Activated T-helper 2 cell treated with anti-CD3 and anti-CD28 coated beads, Interferon-gamma antibody, Interleukin-2, Interleukin-4, amounts not matched to agents 10 μg/mL and 5 μg/mL and 100 μg/mL, durations not matched to agents 14 hours and 24 hours and 36 hours (primary cell): ENCODE results near the gene CCM2. TPM values are rescaled to one million over a fixed set of nuclear protein-coding genes. Genes with fewer than 3 reads are reported as not detected.

ENCODE experiments used
- DNase-seq: peaks from one replicate; pipeline ENCODE4 v3.0.0; 2021; ENCODE audit warnings: low spot score
- H3K27ac Mint-ChIP-seq: one replicate; pipeline ENCODE4 v1.8.0; 2021; ENCODE audit warnings: mixed read lengths
- H3K27me3 Mint-ChIP-seq: one replicate; pipeline ENCODE4 v1.8.0; 2021; ENCODE audit warnings: low read depth, mixed read lengths
- H3K36me3 Mint-ChIP-seq: one replicate; pipeline ENCODE4 v1.8.0; 2021; ENCODE audit warnings: low read depth, mixed read lengths
- H3K4me1 Mint-ChIP-seq: one replicate; pipeline ENCODE4 v1.8.0; 2021; ENCODE audit warnings: low read depth, mixed read lengths
- H3K4me3 Mint-ChIP-seq: one replicate; pipeline ENCODE4 v1.8.0; 2021; ENCODE audit warnings: low read depth, mild to moderate bottlenecking, moderate library complexity, mixed read lengths
- H3K9me3 Mint-ChIP-seq: one replicate; pipeline ENCODE4 v1.8.0; 2021; ENCODE audit warnings: mixed read lengths
- intact Hi-C: fragments of 100-400 bp; cut with micrococcal nuclease; formaldehyde crosslinking; loops from one replicate; pipeline ENCODE4 v1.15.1; 2023
- total RNA-seq: library from RNA; stranded (reverse); gene quantifications from 2 replicates; pipeline ENCODE4 v1.2.3, GENCODE V29; 2022

Gene CCM2
- total RNA-seq, 1 donor from 2014 or later: 61.3 TPM

DNA sequence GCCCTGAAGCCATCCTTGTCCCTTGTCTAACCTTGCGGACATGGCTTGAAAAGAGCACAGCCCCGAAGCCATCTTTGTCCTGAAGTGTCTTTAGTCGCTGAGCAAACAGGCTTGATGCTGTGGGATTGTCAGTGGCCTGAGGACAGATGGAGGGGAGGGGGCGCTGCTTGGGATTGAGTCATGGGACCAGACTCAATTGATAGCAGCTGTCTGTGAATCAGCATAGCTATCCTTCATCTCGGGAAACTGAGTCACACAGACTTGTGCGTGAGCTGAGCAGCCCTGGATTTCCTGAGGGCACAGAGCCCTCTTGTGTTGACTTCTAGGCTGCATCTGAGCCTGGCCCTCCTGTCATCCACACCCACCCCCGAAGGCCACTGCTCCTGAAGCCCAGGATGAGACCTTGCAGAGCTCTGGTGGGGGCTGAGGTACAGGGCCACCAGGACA is 35.6 kb upstream of the CCM2 start:
- peaks cover 71% of the 10 kb centered on the region for H3K36me3 Mint-ChIP-seq
- H3K4me1 Mint-ChIP-seq: peaks cover 10% of the 10 kb centered on the region
- no peak overlapping the region for H3K27ac Mint-ChIP-seq
- no peaks in the 10 kb centered on the region for H3K27me3 Mint-ChIP-seq
- no peak overlapping the region for H3K4me3 Mint-ChIP-seq
- H3K9me3 Mint-ChIP-seq: no peaks in the 10 kb centered on the region
- intact Hi-C loops: no loop called here
- DNase-seq: no peak

DNA sequence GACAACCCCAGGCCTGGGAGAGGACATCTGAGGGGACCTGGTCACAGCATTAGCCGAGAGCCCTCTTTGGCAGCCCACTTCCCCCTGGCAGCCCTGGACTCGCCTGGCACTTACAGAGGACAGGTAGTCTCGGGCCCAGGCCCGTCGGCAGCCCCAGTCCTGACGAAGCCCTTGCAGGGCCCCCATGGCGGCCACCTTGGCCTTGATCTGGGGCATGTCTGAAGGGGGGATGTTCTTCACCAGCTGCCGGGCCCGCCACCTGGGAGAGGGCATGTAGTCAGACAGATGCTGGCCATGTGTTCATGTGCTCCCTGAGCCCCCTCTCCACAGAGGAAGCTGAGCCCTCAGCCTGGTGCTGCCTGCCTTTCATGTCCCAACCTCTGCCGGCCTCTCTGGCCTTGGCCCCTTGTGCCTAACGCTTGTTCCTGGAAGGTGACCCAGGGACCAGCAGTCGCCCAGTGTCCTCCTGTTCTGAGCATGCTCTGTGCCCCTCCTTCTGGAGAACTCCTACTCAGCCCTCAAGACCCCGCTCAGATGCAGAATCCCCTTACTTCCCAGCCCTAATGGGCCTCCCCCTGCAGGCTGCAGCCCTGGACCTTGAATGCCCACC is 35.1 kb upstream of the CCM2 start:
- H3K27ac Mint-ChIP-seq: peak overlapping the region; percentile 46
- intact Hi-C loops: no loop called here
- DNase-seq: no peak
- no peaks in the 10 kb centered on the region for H3K9me3 Mint-ChIP-seq
- H3K4me1 Mint-ChIP-seq: peaks cover 4% of the 10 kb centered on the region
- H3K36me3 Mint-ChIP-seq: peaks cover 70% of the 10 kb centered on the region
- H3K4me3 Mint-ChIP-seq: no peak overlapping the region
- no peaks in the 10 kb centered on the region for H3K27me3 Mint-ChIP-seq

DNA sequence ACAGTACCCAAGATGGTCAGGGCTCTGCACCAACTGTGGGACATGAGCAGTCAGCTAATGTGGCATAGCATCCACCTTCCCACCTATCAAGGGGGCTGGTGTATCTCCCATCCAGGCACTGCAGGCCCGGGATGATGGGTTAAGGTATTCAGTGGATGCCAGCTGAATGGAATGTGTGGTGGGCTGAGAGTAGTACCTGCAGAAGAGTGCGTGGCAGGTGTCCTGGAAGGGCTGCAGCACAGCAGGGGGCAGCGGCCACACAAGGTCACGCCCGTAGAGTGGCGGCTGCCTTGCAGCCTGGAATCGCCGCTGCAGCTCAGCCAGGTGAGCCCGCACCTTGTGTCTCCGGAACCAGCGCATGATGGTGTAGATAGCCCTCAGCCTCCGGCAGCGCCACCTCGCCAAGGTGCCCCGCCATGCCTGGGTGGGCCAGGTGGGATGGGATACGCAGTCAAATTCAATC is 34.5 kb upstream of the CCM2 start:
- no peaks in the 10 kb centered on the region for H3K27me3 Mint-ChIP-seq
- peaks cover 70% of the 10 kb centered on the region for H3K36me3 Mint-ChIP-seq
- DNase-seq: no peak
- H3K4me1 Mint-ChIP-seq: peaks cover 2% of the 10 kb centered on the region
- peak overlapping the region; percentile 46 for H3K27ac Mint-ChIP-seq
- intact Hi-C loops: no loop called here
- H3K9me3 Mint-ChIP-seq: no peaks in the 10 kb centered on the region
- H3K4me3 Mint-ChIP-seq: no peak overlapping the region

DNA sequence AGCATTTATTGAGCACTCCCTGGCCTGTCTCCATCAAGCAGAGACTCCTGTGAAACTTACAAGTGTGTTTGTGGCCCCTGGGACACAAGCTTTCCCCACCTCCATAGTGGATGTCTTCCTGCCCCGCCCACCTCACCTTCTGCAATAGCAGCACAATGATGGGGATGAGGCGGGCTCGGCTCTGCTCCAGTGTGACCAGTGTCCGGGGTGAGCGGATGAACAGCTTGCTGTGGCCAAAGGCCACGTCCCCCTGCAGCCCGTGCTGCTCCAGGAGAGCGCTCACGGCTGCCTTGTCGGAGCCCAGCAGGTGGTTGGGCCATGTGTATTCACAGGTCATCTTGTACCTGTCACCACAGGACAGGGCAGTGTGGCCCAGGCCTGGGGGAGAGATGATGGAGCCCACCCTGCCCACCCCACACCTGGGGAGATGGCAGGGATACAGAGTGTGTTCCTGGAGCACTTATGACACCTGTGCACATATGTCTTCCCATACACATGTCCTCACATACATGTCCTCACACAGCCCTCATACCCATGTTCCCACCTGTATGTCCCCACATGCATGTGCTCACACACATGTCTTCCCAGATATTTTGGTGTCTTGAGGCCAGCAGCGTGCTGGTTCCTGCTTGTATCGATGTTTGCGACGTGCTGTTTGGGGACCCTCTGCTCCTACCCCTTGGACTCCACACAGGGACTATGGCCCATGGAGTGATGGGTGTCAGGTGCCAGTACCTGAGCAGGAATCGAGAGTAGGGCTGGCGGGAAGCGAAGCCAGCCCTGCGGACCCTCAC is 33.9 kb upstream of the CCM2 start:
- Mint-ChIP-seq H3K4me3 (no peak overlapping the region), H3K4me1 (peaks cover 2% of the 10 kb centered on the region), H3K27me3 (no peaks in the 10 kb centered on the region), H3K36me3 (peaks cover 74% of the 10 kb centered on the region), H3K9me3 (no peaks in the 10 kb centered on the region), H3K27ac (no peak overlapping the region)
- intact Hi-C loops: no loop called here
- no peak for DNase-seq

DNA sequence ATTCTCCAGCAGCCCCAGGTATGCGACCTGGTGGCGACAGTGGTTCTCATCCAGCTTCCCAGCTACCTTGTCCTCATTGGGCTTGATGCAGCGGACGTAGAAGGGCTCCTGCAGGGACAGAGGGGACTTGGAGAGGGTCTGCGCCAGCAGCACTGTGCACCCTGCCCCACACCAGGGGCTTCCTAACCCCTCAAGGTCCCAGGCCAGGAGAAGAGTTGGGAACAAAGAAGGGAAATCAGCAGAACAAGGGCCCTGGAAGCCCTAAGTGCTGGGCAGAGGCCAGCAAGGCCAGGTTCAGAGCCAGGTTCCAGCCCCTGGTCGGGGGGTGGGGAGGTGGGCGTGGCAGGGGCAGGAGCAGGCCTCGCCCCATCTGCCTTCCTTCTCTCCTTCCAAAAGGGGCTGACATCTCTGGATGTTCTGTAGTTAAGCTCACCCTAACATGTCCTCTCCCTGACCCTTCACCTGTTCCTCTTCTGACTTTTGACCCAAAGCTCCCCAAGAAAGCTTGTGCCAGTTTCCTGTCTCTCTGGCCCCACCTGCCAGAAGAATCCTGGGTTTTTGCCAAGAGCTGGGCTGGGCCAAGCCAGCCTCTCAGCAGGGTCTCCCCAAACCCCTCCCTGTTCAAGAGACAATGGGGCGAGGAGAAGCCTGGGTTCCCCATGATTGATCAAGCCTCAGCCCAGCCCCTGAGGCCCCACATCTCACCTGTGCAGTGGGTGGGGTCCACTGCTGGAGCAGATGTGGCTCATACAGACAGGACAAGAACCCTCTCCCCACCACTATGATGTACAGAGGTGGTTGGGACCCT is 33.1 kb upstream of the CCM2 start:
- Mint-ChIP-seq H3K36me3 (peaks cover 79% of the 10 kb centered on the region), H3K9me3 (no peaks in the 10 kb centered on the region), H3K4me3 (no peak overlapping the region), H3K4me1 (peaks cover 2% of the 10 kb centered on the region), H3K27ac (no peak overlapping the region), H3K27me3 (no peaks in the 10 kb centered on the region)
- intact Hi-C loops: no loop called here
- DNase-seq: no peak

DNA sequence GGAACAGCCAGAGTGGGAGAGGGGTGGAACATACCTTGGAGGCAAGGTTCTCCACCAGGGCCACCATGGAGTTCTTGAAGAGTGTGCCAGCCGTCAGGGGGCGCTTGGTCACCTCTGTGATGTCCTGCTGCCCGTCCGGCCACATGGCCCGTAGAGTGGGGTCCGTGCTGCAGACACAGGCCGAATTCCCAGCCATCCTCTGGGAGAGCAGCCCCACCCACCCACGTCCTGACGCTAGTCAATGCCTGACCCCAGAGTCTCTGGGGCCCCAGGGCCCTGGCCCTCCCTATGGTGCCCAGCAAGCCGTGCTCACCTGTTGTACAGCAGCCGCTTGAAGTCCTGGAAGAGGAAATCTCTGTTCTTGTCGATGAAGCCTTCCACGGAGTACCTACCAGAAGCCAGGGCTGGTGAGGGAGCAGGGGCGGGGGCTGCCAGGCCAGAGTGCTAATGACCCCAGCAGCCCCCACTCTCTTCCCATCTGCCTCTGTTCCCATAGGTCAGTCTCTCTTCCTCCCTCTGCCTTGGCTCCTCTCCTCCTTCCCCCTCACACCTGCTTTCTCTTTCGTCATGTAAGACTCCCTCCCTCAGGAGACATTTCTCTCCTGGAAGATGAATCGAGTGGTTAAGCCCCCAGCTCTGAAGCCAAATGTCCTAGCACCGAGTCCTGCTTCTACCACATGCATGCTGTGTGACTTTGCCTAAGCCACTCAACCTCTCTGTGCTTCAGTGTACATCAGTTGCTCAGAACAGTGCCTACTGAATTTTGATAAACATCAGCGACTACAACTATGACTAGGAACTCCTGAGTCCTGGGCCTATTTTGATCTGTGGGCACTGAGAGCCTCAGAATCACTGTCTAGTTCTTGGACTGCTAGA is 32.2 kb upstream of the CCM2 start:
- H3K4me1 Mint-ChIP-seq: peaks cover 4% of the 10 kb centered on the region
- peaks cover 88% of the 10 kb centered on the region for H3K36me3 Mint-ChIP-seq
- H3K27ac Mint-ChIP-seq: peak overlapping the region; percentile 82
- no peaks in the 10 kb centered on the region for H3K27me3 Mint-ChIP-seq
- DNase-seq: no peak
- H3K4me3 Mint-ChIP-seq: no peak overlapping the region
- intact Hi-C loops: no loop called here
- no peaks in the 10 kb centered on the region for H3K9me3 Mint-ChIP-seq

DNA sequence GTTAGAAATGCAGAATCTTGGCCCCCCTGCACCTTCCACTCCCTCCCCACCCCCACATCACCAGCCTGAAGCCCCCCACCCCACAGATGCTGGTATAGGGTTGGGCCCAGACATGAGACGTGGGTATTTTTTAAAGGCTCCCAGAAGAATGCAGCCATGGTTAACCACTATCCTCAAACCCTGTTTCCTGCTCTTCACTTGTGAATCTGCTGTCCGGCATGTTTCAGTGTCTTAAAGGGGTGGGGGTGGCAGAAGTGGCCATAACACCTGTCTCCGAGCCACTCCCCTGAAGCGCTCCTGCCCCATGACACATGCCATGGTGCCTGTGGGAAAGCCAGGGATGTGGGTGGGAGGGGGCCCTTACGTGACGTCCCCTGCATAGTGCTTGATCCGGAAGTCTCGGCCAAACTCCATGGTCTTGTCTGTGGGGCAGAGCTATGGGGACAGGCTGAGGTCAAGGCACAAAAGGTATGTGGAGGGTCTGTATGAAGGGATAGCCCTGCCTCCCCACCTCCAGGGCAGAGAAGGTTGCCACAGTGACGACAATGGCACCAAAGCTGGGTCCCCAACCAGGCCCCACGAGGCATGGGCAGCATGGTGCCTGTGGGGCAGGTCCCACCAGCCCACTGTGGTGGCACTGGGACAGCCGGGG is 30.8 kb upstream of the CCM2 start:
- Mint-ChIP-seq H3K36me3 (peaks cover 89% of the 10 kb centered on the region), H3K9me3 (no peaks in the 10 kb centered on the region), H3K27ac (no peak overlapping the region), H3K27me3 (no peaks in the 10 kb centered on the region), H3K4me3 (no peak overlapping the region), H3K4me1 (peaks cover 6% of the 10 kb centered on the region)
- intact Hi-C loops: no loop called here
- DNase-seq: no peak

DNA sequence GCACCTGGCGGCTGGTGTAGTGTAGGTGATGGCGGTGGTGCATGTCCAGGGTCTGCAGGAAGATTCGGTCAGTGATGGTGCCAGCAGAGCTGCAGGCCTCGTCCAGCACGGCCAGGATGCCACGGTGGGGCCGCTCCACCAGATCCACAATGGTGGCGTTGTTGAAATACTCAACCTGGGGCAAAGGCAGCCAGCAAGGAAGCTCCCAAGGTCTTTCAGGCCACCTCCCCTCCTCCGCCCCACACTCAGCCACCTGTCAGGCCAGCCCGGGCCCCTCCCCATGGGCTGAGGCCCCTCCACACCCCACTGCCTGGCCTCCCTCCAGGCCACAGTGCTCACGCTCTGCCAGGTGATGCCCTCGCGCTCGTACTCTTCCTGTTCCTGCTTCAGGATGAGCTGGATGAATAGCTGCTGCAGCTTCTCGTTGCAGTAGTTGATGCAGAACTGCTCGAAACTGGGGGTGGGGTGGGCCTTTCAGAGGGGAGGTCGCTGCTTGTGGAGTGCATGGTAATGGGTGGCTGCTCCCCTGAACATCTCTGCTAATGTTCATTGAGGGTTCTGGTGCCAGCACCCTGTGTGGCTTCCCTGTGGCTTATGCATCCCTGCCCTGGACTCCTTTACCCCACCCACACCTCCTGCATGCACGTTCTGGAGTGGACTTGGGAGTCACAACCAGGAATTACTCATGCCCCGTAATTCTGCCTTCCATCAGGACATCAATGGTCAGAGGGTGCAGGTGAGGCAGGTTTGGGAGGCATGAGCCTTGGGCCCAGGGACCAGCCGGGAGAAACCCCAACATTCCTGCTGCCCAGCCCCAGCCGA is 30.1 kb upstream of the CCM2 start:
- DNase-seq: no peak
- intact Hi-C loops: no loop called here
- Mint-ChIP-seq H3K9me3 (no peaks in the 10 kb centered on the region), H3K4me1 (peaks cover 10% of the 10 kb centered on the region), H3K36me3 (peaks cover 89% of the 10 kb centered on the region), H3K4me3 (no peak overlapping the region), H3K27ac (no peak overlapping the region), H3K27me3 (no peaks in the 10 kb centered on the region)

DNA sequence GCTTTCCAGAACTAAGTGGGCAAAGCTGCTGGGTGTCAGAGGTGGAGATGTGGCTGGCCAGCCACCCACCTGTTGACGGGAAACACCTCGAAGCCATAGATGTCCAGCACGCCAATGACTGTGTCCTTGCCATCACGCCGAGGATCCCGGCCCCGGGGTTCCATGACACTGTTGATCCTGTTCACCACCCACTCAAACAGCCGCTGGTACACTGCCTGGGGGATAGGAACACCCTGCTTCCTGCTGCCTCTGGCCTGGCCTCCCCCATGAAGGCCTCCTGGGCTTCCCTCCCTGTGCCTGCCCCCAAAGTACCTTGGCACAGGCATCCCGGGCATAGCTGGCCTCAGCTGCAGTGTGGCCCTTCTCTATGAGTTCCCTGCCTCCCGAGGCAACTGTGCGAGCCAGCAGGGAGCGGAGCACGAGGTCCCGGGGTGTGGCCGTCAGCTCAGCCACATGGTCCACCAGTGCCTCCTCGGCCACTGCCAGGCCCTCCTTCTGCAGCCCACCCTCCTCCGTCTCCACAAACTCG is 29.4 kb upstream of the CCM2 start:
- no peak for DNase-seq
- H3K4me1 Mint-ChIP-seq: peaks cover 14% of the 10 kb centered on the region
- H3K4me3 Mint-ChIP-seq: no peak overlapping the region
- intact Hi-C loops: no loop called here
- no peak overlapping the region for H3K27ac Mint-ChIP-seq
- peaks cover 91% of the 10 kb centered on the region for H3K36me3 Mint-ChIP-seq
- no peaks in the 10 kb centered on the region for H3K27me3 Mint-ChIP-seq
- no peaks in the 10 kb centered on the region for H3K9me3 Mint-ChIP-seq

DNA sequence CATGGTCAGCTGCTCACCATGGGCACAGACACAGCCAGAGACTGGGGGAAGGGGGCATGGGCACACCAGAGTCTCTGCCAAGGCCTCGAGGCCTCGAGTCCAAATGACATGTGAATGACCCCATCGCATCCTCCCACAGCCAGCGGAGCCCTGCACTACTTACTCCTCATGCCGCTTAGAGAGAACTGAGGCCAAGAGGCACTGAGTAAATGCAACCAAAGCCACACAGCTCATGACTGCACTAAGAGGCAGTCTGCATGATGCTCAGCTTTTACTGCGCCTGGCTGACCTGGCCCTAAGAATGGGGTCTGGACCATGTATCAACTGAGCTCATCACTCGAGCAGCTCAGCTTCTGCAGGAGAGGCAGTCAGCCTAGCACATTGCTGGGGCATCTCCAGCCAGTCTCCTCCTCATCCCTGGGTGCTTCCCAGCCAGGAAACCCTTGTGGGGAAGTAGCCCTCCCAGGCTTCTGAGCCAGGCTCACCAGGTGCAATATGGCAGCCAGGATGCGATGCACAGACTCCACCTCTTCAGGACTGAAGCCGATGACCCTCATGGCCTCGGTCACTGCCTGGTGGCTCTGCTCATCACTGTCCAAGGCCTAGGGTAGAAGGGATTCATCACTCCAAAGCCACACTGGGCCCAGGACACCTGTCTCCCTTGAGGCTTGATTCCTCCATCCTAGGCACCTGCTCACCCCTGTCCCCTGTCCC is 28.7 kb upstream of the CCM2 start:
- intact Hi-C loops: no loop called here
- no peaks in the 10 kb centered on the region for H3K9me3 Mint-ChIP-seq
- DNase-seq: no peak
- peaks cover 18% of the 10 kb centered on the region for H3K4me1 Mint-ChIP-seq
- H3K4me3 Mint-ChIP-seq: no peak overlapping the region
- H3K27ac Mint-ChIP-seq: peak overlapping the region; percentile 12
- no peaks in the 10 kb centered on the region for H3K27me3 Mint-ChIP-seq
- peaks cover 91% of the 10 kb centered on the region for H3K36me3 Mint-ChIP-seq
